Hematopoietic multipotent progenitor cell treated with erythropoietin and hydrocortisone succinate and interleukin-3 and kit ligand, for 8 days (in vitro differentiated cells): Measurements from ENCODE around the gene HOXB1.

Experiments used
- DNase-seq: peaks from one replicate; pipeline ENCODE4 v3.0.0-alpha.2; 2015

The HOXB1 gene

DNA sequence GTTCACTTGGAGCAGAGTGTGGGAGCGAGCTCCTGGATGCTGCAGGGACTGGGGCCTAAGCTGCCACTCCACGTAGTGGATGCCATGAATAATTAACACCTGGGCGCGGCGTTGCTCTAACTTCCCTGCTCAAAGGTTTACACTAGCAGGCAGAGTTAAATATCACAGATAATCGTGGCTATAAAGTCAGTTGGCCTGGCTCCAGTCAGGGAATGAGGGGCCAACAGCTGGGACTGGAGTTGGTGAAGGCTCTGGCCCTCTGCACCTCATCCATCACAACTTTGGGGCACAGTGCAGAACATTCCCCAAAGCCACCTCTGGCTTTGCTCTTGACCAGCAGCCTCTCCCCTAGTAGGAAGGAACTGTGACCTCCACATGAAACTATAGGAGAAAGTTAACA, 36.4 kb upstream of the HOXB1 start:
- no peak for DNase-seq

DNA sequence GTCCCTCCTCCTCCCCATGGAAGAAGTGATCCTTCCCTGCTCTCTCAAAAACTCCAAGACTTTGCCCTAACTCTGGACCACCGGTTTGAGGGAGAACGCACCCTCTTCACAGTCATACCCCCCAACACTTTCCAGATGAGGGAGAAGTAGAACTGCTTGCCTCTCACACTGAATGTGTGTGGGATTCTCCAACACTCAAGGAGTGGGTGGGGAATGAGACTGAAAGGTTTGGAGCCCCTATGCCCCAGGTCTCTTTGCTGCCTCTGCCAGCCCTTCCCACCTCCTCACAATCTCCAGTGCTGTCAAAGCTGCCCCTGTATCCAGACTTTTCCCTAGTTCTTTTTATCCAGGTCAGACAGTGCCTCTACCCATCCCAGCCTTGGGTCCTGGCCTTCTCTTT, 35.9 kb upstream of the HOXB1 start:
- no peak for DNase-seq

DNA sequence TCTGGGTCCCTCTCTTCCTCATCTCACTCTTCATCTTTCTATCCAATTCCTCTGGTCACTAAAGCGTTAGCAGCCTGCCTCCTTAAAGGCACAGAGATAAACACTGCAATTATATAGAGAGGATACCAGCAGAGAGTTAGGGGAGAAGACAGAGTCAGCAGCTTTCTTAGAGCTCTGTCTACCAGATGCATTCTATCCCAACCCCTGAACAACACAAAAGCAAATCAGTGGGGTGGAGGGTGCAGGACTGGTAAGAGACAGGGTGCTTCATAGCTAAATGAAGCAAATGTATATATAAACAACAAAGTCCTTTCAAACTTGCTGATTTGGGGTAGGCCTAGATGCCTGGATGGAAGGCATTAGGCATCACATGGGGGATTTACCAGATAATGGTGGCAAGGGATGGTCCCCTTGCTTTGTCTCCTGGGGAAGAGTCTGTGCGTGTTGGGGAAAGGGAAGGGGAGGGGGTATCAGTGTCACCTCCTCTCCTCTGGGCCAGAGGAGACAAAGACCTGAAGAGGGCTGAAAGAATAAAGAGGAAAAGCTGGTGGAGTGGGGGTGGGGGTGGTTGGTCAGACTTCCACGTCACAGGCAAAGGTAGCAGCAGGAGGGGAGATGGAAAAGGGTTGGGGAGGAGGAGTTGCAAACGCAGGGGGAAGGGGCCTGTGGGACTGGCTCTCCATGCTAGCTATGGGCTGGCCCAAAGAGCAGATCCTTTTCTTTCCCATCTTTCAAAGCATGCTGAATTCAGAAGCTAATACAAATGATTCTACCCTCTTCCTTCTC, 35.3 kb upstream of the HOXB1 start:
- DNase-seq, result no peak

DNA sequence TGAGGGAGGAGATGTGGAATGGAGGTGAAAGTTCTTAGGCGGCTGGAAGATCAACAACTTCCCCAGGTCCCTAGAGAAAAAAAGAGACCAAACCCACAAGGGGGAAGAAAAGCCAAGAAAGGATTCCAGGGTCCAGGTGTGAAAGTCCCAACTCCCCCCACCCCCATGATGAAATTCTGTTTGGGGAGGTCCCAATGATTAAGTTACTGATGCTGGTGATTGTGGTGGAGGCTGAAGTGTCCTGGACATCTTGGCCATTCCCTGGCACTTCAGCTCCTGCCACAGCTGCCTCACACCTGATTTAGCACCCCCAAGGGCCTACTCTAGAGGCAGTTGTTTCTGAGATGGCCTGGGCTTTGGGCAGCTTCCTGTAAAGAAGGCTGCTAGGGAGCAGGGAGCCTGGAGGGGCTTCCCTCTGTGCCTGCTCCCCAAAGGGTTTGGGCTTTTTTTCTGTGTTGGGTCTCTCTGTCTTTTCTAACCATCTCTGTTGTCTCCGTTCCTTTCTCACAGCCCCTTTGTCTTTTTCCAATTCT, 34.3 kb upstream of the HOXB1 start:
- no peak for DNase-seq

DNA sequence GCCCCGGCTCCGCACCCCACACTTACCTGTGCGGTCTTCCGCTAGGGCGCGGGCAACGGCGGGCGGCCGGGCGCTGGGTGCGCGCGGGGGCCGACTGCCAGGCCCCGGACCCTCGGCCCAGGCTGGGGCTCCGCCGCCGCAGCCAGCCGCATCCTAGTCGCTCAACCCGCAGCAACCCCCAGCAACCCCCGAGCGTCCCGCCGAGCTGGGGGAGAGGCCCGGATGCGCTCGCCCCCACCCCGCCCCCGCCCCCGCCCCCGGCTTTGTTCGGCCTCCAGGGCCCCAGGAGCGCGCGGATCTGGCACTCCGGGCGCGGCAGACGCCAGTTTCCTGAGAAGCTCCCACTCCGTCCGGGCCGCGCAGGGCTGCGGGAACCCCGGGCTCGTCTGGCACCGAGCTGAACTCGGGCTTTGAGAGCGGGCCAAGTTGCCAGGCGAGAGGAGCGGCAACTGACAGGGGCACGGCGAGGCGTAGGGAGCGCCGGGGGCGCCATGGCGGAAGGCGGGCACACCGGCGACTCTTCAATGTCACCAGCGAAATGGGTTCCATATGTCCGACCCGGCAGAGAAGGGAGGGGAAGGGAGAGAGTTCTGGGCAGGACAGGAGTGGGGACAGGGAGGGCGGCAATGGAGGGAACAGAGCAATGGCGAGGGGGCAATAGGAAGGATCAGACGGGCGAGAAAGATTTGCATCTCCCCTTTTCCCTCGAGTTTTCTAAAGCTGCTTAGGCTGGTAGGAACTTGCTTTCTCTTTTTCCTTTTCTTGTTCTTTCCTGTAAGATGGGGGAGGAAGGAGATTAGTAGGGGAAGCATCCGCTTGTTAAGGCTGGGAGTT, 33.6 kb upstream of the HOXB1 start:
- no peak for DNase-seq

DNA sequence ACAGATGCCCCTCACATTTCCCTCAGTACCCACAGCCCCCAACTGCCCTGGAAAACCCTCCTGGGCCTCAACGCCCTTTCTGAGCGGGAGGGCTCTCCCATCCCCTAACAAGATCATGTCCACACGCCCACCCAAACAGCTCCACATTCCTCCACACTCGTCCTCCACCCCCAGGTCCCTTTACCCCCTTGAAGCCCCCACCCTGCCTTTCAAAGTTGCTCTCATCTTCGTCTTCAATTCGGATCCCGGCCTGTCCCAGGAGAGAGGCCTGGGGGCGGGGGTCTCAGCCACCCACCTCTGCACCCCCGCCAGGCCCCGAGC, 33.0 kb upstream of the HOXB1 start:
- no peak for DNase-seq

DNA sequence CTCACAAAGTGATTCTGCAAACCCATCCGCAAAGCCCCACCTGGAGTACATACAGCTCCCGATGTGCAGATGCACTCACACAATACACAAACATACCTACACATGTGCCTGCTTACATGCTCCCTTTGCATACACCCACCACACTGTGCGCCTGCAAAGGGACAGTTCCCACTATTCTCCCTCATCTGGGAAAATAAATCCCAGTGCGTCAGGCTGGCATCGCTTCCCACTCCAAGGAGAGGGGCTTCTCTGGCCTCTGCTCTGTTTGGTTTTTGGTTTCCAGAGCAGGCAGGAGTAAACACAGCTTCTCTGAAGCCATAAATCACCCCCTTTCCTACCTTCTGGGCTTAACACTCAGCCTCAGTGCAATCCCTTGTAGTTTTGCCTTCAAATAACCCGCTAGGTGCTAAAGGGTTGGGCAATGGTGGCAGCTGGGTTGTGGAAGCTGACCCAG, 32.6 kb upstream of the HOXB1 start:
- no peak for DNase-seq

DNA sequence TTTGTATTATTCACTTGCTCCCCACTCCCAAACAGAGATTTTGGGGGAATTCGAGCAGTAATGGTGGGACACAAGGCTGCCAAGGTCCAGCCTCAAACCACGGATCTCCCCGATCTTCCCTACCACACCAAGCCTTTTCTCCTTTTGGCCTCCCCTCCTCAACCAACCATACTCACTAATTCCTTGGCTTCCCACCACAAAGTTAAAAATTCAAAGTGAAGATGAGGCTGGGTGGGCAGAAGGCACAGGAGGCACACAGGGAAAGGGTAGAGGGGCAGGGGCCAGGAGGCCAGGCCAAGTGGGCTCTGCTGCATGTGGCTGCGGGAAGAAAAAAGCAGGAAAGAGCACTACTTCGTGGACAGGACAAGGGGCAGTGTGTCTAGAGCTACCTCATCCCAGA, 32.1 kb upstream of the HOXB1 start:
- DNase-seq, result no peak

DNA sequence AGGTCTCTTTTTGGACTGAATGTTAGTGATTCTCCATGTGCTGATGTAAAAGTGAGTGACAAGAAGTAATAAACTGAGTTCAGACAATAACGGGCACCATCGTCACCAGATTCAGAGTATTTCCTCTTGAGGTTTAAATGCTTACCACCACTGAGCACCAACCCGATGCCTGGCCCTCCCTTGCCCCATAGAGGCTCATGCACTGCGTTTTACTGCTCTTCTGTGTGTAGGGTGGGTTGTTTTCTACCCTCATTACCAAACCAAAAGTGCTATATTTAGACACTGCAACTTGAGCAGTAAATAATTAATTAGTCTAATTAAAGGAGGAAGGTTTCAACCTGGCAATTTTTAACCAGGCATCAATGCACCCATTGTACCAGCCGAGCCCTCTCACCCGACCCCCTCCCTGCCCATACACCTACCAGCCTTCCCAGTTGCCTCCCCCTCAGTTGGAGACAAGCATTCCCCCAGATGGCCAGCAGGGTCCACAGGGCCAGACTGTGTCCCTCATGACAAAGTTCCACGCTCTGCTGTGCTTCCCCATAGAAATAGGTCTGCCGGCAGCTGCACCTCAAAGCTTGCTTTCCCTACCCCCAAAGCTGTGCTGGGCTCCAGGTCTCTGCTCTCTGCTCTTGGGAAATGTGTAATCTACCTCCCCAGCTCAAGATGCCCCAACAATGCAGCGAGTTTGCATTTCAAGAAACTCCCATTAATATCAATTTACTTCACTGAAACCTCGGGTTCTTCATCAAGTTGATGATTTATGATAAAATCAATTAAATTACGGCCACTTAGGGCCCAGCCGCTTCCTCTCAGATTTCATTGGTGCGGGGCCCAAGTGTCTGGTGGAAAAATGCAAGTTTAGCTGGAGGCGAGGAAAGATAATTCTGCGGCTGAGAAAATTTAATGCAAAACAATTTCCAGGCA, 31.3 kb upstream of the HOXB1 start:
- no peak for DNase-seq

DNA sequence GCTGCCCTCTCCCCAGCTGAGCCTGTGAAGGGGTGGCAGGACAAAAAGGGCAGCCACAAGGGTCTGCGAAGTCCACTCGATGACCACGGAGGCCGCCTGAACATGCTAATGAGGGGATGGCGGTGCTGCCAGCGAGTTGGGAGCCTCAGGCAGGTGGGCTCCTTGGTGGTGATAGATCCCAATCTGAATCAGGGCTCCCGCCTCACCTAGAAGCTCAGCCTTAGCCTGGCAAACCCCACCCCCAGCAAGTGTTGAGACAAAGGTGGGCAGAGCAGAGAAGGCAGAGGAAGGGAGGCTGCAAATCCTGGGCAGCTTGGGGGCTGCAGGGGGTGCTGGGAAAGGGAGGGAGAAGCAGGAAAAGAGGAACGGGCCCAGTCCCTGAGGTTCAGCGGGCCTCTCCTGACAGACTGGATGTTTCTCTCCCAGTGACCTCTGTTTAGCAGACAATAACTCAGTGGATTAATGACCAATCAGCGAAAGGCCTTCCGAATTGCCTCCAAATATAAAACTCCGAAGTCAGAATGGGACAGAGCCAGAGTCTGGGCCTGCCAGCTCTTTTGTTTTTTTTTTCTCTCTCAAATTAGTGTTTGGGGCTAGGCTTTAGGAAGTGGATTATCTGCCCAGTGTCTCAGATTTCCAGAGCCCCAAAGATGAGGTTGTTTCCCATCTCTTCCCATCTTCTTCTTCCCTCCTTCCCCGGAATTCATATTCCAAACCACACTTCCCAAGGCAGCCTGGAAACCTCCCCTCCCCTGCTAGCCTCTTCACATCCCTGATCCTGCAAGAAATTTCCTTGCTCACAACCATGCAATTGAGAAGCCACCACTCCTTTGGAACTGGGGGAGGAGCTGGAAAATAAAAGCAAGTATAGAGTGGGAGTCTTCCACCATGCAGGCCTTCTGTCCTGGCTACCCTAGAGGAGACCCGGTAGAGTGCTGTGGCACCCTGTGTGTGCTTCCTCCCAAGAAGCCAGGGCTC, 29.3 kb upstream of the HOXB1 start:
- DNase-seq, result no peak

DNA sequence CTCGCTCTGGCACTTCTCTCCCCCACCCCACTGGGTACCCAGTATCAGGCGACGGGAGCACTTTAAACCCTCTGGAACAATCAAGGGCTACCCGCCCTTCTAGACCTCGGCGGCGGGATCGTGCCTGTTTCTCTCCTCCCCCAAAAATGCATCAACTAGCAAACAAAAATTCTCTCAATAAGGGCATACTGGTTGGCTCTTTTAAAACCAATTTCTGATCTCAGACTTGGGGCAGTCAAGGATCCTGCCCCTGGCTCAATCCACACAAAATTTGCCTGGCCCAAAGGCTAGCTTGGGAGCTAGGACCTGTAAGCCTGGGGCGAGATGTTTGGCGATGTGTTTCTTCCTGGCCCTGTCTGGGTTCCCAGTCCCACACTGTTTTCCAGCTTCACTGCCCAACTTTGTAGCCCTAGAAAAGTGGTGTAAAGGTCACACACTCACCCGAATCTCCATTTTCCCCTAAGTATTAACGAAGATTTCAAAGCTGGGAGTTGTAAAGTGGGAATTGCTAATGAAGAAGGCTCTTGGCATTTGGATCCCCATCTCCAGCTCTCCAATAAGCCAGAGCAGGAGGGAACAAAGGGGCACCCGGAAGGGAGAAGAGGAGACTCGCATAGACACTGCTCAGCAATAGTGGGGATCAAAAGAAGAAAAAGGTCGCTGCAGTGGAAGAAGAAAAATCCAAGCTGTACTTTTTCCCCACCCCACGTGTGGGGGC, 28.5 kb upstream of the HOXB1 start:
- no peak for DNase-seq

DNA sequence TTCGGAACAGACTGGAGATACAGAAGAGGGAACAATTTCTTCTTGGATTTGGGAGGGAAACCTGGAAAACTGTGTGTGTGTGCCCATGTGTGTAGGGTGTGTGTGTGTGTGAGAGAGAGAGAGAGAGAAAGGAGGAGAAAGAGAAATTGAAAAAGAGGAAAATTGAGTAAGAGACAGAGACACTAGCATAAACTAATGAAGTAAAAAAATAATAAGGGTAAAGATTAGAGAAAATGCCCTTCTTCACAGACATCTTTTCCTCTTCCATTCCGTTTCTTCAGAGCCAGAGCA, 28.0 kb upstream of the HOXB1 start:
- DNase-seq, result no peak

DNA sequence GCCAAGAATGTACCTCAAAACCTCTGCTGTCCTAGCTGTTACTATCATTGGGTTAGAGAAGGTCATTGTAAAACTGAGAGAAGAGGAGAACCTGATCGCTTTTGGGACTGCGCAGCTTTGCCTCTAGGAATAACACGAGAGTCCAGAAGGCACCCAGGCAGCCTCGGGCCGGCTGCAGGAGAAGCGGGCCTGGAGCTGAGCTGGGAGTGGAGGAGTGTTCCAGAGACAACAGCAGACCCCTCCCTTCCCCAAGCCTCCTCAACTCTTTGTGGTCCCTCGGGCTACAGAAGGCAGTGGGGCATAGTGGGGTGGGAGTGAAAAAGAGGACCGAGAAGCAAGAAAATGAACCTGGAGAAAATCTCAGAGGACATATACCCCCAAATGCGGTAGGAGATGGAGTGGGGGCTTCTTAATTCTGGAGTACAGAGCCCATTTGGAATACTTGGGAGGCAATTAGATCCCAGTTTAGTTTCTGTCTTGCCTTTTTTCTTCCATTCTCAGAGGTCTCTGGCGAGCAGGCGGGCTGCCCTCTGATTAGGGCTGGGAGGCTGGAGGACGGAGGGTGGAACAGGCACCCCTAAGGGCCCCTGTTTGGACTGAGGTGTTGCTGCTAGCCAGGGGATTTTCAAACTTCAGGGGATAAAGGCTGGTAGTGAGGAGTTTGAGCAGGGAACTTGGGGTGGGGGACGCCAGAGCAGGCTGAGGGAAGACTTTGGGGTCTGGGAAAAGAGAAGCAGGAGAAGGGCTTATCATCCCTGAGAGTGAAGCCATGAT, 27.4 kb upstream of the HOXB1 start:
- DNase-seq, result no peak

DNA sequence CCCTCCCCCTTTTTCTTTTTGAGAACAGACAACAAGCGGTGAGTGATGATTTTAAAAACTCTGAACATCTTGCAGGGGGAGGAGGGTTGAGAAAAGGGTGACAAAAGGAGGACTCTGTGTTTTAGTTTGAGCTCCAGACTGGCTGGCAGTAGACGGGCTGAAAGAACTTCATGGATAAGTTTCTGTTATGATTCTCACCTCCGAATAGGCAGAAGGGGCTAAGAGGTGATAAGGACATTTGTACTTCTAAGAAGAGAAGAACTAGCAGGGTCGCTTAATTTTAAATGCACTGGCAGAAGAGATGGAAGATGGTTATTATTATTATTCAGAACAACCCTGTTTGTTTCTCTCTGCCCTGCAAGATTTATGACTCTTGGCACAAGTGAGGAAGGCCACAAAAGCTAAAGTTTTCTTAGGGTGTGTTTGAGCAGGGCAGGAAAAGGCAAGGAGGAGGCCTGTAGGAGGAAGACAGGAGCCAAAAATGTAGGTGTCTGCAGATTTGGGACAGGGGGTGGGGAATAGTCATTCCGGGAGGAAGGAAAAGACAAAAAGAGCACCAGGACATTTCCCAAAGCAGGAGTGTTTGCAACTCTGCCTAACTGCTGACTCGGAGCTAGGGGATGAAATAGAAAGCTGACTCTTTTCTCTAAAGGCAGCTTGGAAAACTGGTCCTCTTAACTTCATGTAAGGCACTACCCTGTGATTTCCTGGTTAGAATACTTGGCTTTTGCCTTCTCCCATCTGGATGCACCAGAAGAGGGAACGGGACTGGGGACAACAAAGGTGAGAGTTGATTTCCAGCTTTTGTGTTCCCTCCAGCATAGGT, 26.0 kb upstream of the HOXB1 start:
- no peak for DNase-seq

DNA sequence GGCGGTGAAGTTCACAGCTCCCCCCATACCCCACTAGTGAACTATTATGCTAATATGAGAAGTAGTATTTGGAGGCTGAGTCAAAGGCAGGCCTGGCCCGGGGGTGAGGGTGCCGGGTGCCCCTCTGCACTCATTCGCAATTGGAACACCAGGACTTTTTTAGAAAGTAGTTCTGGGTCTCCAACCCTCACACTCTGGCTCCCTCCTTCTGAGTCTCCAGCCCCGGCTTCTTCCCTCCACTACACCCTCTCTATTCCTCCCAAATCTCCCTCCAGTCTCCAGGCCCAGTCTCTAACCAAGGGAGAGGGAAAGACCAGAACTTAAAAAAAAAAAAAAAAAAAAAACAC, 25.4 kb upstream of the HOXB1 start:
- no peak for DNase-seq

DNA sequence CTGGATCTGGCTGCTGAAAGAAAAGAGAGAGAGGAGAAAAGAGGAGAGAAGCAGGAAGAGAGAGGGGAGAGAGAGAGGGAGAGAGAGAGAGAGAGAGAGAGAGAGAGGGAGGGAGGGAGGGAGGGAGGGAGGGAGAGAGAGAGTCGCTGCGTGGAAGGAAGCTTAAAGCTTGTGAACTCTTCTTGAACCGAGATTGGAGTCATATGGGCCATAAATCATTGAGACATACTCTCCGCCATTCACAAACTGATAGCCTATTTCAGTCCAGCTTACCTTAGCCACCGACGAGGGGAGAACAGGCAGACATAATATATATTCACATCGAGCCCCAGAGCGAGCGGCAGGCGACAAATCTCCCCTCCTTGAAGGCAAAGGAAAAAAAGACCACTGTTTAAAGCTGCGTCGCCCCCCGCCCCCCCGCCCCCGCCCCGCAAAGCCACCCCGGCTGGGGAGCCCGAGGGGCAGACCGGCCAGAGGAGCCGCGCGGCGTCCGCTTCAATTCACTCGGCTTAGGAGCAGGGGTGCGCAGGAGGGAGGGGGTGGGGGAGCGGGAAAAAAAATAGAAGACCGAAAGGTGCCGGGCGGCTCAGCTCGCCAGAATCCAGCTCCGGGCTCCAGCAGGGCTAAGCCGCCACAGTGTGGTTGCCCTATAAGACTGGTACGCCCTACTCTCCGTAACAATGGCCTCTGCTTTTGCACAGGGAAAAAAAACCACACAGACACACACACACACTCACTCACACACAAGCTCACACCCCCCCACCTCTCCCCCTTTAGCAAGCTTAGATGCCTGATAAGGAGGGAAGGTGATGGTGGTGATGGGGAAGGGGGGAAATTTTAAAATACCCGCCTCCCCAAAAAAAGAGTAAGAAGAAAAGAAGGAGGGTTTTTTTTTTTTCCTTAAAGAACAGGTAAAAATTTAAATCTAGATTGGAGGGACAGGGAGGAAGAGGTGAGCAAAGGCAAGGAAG, 24.7 kb upstream of the HOXB1 start:
- no peak for DNase-seq

DNA sequence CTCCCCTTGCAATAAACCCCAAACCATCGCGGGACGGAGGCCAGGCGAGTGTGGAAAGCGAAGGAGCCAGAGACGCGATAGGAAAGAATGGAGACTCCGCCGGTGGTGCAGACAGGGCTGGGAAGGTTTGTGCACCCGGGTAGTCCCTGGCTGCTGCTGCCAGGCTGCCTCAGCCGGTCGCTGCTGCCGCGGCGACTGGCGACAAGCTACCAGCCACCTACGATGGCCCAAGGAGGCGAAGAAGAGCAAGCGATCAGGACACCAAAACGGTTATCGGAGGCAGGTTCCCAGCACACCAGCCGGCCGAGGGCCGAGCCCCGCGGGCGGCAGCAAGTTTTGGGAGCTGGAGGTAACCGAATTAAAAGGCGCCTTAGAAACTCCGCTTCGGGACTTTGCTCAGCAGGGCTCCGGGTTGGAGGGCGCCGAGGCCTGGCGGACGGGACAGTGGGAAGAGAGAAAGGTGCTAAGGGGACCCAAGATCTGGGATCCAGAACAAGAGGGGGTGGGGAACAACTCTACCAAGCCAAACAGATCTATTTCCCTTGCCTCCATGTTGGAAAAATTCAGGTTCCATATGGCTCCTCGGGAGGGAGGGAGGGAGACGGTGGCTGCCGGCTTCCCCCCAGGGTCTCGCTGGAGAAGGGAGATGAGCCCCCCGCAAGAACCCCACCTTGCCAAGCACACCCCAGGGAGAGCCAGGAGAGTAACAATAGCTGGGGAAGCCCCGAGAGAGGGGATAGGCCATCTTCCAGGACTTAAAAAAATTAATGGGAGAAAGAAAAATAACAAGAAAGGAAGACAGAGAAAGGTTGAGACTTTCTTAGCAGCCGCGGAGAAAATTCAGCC, 23.8 kb upstream of the HOXB1 start:
- no peak for DNase-seq

DNA sequence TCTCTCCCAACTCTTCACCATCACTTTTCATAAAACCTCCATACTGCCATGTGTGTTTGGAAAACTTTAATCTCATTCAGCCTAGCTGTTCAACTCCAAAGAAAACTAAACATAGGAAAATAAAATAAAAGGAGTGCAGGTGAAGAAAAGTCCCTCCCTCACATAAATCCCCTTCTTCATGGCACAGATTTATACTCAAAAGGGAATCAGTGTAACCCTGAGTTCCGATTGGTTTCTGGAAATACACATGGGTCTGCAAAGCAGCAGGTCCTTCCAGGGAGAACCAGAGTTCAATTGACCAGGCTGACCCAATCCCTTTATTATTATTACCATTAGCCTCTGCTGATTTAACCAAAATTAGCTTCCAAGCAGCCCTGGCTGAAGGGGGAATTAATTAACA, 23.0 kb upstream of the HOXB1 start:
- DNase-seq, result no peak
